WTC11 (cell line): ENCODE measurements around the gene HMGXB4. TPM values are rescaled to one million over a fixed set of nuclear protein-coding genes. Genes with fewer than 3 reads are reported as not detected.

Experiments
- ATAC-seq: fragments of 200-7000 bp; cut with Tn5 transposase; 2 replicates; pipeline ENCODE4 v1.10.0; 2021; ENCODE audit warnings: mild to moderate bottlenecking, moderate library complexity
- Bru-seq: library from RNA; stranded (reverse); fragments of 400-500 nt; gene quantifications from one replicate; lab custom pipeline; 2021; lab: Mats Ljungman, UMichigan
- CTCF ChIA-PET: fragments of 300-600 bp; sonication (Branson Sonifier 250); formaldehyde crosslinking; loops from one replicate; lab custom pipeline; 2021; ENCODE audit warnings: antibody characterized with exemption; lab: Charles Lee
- POLR2A ChIA-PET: fragments of 350-600 bp; sonication (Branson Sonifier 250); formaldehyde crosslinking; loops from one replicate; lab custom pipeline; 2021; ENCODE audit warnings: antibody characterized with exemption; lab: Charles Lee
- DNase-seq: peaks from one replicate; pipeline ENCODE4 v3.0.0; 2021; ENCODE audit warnings: low spot score
- H3K27ac Mint-ChIP-seq: 2 replicates; pipeline ENCODE4 v1.8.0; 2021; ENCODE audit warnings: mixed read lengths
- H3K27me3 Mint-ChIP-seq: 2 replicates; pipeline ENCODE4 v1.8.0; 2021; ENCODE audit warnings: low read depth, mild to moderate bottlenecking, moderate library complexity, mixed read lengths
- H3K36me3 Mint-ChIP-seq: 2 replicates; pipeline ENCODE4 v1.8.0; 2021; ENCODE audit warnings: mixed read lengths
- H3K4me1 Mint-ChIP-seq: 2 replicates; pipeline ENCODE4 v1.8.0; 2022; ENCODE audit warnings: mixed read lengths
- H3K4me3 Mint-ChIP-seq: 2 replicates; pipeline ENCODE4 v1.8.0; 2021; ENCODE audit warnings: mild to moderate bottlenecking, moderate library complexity, mixed read lengths
- H3K9me3 Mint-ChIP-seq: 2 replicates; pipeline ENCODE4 v1.8.0; 2021; ENCODE audit warnings: mixed read lengths
- ELF4 ChIP-seq: sonication (generic); formaldehyde crosslinking; IDR thresholded peaks from 2 replicates; pipeline ENCODE4 v1.8.1; 2022; ENCODE audit warnings: low read depth, mild to moderate bottlenecking, moderate library complexity, missing genetic modification reagents
- FOXJ3 ChIP-seq: sonication (generic); formaldehyde crosslinking; IDR thresholded peaks from 2 replicates; pipeline ENCODE4 v1.9.0; 2021; ENCODE audit warnings: missing genetic modification reagents, mild to moderate bottlenecking, borderline replicate concordance
- FOXK1 ChIP-seq: sonication (generic); formaldehyde crosslinking; IDR thresholded peaks from 2 replicates; pipeline ENCODE4 v1.8.0; 2022; ENCODE audit warnings: mild to moderate bottlenecking, moderate library complexity, missing genetic modification reagents
- FOXP1 ChIP-seq: sonication (generic); formaldehyde crosslinking; IDR thresholded peaks from 2 replicates; pipeline ENCODE4 v1.8.0; 2022; ENCODE audit warnings: missing genetic modification reagents, mild to moderate bottlenecking, moderate library complexity, borderline replicate concordance
- GABPB1 ChIP-seq: sonication (generic); formaldehyde crosslinking; IDR thresholded peaks from 2 replicates; pipeline ENCODE4 v1.8.1; 2023; ENCODE audit warnings: mild to moderate bottlenecking, missing genetic modification reagents
- GTF2I ChIP-seq: fragments of 250-450 bp; sonication (Bioruptor Pico); conservative IDR thresholded peaks from 2 replicates; pipeline ENCODE4 v1.4.0; 2021; ENCODE audit warnings: mild to moderate bottlenecking
- JUN ChIP-seq: sonication (generic); formaldehyde crosslinking; IDR thresholded peaks from 2 replicates; pipeline ENCODE4 v1.8.0; 2023; ENCODE audit warnings: mild to moderate bottlenecking, missing genetic modification reagents
- KAT7 ChIP-seq: sonication (generic); formaldehyde crosslinking; IDR thresholded peaks from 2 replicates; pipeline ENCODE4 v1.8.1; 2023; ENCODE audit warnings: missing genetic modification reagents, mild to moderate bottlenecking, borderline replicate concordance
- MYBL2 ChIP-seq: sonication (generic); formaldehyde crosslinking; IDR thresholded peaks from 2 replicates; pipeline ENCODE4 v1.8.1; 2023; ENCODE audit warnings: mild to moderate bottlenecking, moderate library complexity, missing genetic modification reagents
- OVOL2 ChIP-seq: fragments of 250-450 bp; sonication (Bioruptor Pico); IDR thresholded peaks from 2 replicates; pipeline ENCODE4 v1.9.0; 2021; ENCODE audit warnings: mild to moderate bottlenecking, borderline replicate concordance
- TEAD1 ChIP-seq: sonication (generic); formaldehyde crosslinking; IDR thresholded peaks from 2 replicates; pipeline ENCODE4 v1.8.0; 2022; ENCODE audit warnings: mild to moderate bottlenecking, missing genetic modification reagents
- TP53 ChIP-seq: sonication (generic); formaldehyde crosslinking; IDR thresholded peaks from 2 replicates; pipeline ENCODE4 v1.8.1; 2023; ENCODE audit warnings: mild to moderate bottlenecking, missing genetic modification reagents
- ZNF263 ChIP-seq: sonication (generic); formaldehyde crosslinking; IDR thresholded peaks from 2 replicates; pipeline ENCODE4 v1.8.1; 2022; ENCODE audit warnings: low read depth, mild to moderate bottlenecking, moderate library complexity, missing genetic modification reagents
- ZNF317 ChIP-seq: sonication (generic); formaldehyde crosslinking; IDR thresholded peaks from 2 replicates; pipeline ENCODE4 v1.8.1; 2023; ENCODE audit warnings: low read depth, mild to moderate bottlenecking, moderate library complexity, missing genetic modification reagents, borderline replicate concordance
- ZNF423 ChIP-seq: fragments of 250-450 bp; sonication (Bioruptor Pico); IDR thresholded peaks from 2 replicates; pipeline ENCODE4 v2.1.2; 2022; ENCODE audit warnings: mild to moderate bottlenecking, moderate library complexity
- ZNF671 ChIP-seq: fragments of 250-450 bp; sonication (Bioruptor Pico); IDR thresholded peaks from 2 replicates; pipeline ENCODE4 v1.8.0; 2021; ENCODE audit warnings: mild to moderate bottlenecking
- long read RNA-seq, 3 experiments: library from RNA in 1 of 3; library from capped mRNA in 1 of 3; library from polyadenylated mRNA in 1 of 3; unstranded in 2 of 3; stranded (forward) in 1 of 3; transcript quantifications; one replicate each; pipeline ENCODE4 v2.0.0, GENCODE V29; 2021
- total RNA-seq: library from RNA; stranded (reverse); gene quantifications from 3 replicates; pipeline ENCODE4 v1.2.3, GENCODE V29; 2021
- TF ChIP-seq, protein P1 (sequence below): sonication (generic); formaldehyde crosslinking; IDR thresholded peaks from 2 replicates; pipeline ENCODE4 v1.8.1; 2022; ENCODE audit warnings: missing genetic modification reagents, borderline replicate concordance
- TF ChIP-seq, protein P2 (sequence below): sonication (generic); formaldehyde crosslinking; IDR thresholded peaks from 2 replicates; pipeline ENCODE4 v1.8.1; 2023; ENCODE audit warnings: mild to moderate bottlenecking, missing genetic modification reagents
- TF ChIP-seq, protein P3 (sequence below): sonication (generic); formaldehyde crosslinking; conservative IDR thresholded peaks from 2 replicates; pipeline ENCODE4 v1.8.1; 2023; ENCODE audit warnings: mild to moderate bottlenecking, low read depth, missing genetic modification reagents, moderate library complexity
- TF ChIP-seq, protein P4 (sequence below): sonication (generic); formaldehyde crosslinking; IDR thresholded peaks from 2 replicates; pipeline ENCODE4 v1.8.0; 2023; ENCODE audit warnings: missing genetic modification reagents
- TF ChIP-seq, protein P5 (sequence below): sonication (generic); formaldehyde crosslinking; IDR thresholded peaks from 2 replicates; pipeline ENCODE4 v1.8.0; 2022; ENCODE audit warnings: mild to moderate bottlenecking, missing genetic modification reagents

The HMGXB4 gene, protein sequence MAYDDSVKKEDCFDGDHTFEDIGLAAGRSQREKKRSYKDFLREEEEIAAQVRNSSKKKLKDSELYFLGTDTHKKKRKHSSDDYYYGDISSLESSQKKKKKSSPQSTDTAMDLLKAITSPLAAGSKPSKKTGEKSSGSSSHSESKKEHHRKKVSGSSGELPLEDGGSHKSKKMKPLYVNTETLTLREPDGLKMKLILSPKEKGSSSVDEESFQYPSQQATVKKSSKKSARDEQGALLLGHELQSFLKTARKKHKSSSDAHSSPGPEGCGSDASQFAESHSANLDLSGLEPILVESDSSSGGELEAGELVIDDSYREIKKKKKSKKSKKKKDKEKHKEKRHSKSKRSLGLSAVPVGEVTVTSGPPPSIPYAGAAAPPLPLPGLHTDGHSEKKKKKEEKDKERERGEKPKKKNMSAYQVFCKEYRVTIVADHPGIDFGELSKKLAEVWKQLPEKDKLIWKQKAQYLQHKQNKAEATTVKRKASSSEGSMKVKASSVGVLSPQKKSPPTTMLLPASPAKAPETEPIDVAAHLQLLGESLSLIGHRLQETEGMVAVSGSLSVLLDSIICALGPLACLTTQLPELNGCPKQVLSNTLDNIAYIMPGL
- total RNA-seq (34.6 to 42.1 TPM (median 36.8 TPM) in 3 replicates), Bru-seq, nascent RNA (percentile 91 among the genes with signal in this experiment)
- long read RNA-seq, experiment 1, full-length matches to known transcripts = 26 of 110 reads
- long read RNA-seq, experiment 1, partial matches to known transcripts = 30 of 110 reads
- long read RNA-seq, experiment 1, other reads (novel, unspliced or antisense) = 54 of 110 reads
- long read RNA-seq, experiment 2, full-length matches to known transcripts = 3 of 33 reads
- long read RNA-seq, experiment 2, partial matches to known transcripts = 8 of 33 reads
- long read RNA-seq, experiment 2, other reads (novel, unspliced or antisense) = 22 of 33 reads
- long read RNA-seq, experiment 3, transcript HMGXB4-203 (4 exons, 1,257 nt) = major isoform, 13 of 45 reads
- long read RNA-seq, experiment 3, transcript HMGXB4-204 (5 exons, 1,325 nt) = minor isoform, 11 of 45 reads
- long read RNA-seq, experiment 3, partial matches to known transcripts = 20 of 45 reads
- long read RNA-seq, experiment 3, other reads (novel, unspliced or antisense) = 1 of 45 reads

DNA sequence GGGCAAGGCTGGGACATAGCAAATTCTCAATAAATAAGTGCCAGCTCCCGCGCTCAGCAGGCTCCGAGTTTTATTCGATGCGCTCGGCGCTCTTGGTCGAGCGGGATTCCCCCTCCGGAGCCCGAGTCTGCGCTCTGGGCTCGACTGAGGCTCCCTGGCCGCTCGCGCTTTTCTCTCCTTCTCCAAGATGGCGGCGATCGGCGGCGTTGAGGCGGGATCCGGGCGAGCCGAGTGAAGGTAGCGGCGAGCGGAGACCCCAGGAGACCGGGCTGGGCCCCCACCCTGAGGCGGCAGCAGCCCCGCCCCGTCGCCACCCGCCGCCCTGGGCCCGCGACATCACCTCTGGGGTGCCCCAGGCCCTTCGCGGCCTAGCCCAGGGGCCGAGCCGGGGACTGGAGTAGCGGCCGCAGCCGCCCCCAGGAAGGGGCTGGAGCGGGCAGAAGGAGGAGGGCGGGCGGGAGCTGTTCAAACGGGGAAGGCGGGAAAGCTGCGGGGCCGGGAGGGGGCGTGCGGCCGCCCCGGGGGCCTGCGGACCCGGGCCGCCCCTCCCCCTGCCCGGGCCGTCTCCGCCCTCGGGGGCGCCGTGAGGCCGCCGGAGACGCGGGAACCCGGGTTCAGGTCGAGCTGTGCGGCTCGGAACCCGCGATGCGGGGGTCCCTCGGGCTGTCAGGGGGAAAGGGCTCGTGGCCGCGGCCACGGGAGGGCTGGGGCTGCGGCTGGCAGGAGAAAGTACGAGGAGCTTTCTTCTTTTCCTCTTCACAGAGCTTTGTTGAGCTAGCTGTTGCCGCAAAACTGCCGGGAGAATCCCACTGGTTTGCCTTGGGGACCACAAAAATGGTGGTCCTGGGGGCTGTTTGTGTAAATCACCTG lies at the start of gene HMGXB4:
HMGXB4 (plus strand) TSS at position 173 of the 870 bp plus-strand sequence. CDS start 4,898 bp downstream, outside the sequence.
- ATAC-seq (peak; percentile 77), DNase-seq (peak; percentile 85)
- H3K27ac Mint-ChIP-seq = peak within 1 kb of the TSS; percentile 96
- peak within 1 kb of the TSS; percentile 90 for H3K4me3 Mint-ChIP-seq
- H3K4me1 Mint-ChIP-seq = peaks cover 26% of the 10 kb centered on the region
- H3K27me3 Mint-ChIP-seq = 0 out of 2 replicates have a peak, but pooled peaks cover 2% of the 10 kb centered on the region
- POLR2A ChIA-PET = interaction anchor here (0.5 kb wide), 1 partner anchor 772 kb away, joined by 13 read pairs; no protein-coding TSS in a partner anchor
- CTCF ChIA-PET = interaction anchor here (0.6 to 2.9 kb wide), 5 partner anchors 26 to 173 kb away, joined by 3 to 18 read pairs (median 4); partner anchors contain the start of gene TOM1
- peaks cover 7% of the 10 kb centered on the region for H3K36me3 Mint-ChIP-seq
- no peaks in the 10 kb centered on the region for H3K9me3 Mint-ChIP-seq
- peak; percentile 69; the same call in 1 of the 2 replicates for TF ChIP-seq TP53 (CRISPR knock-in tag)
- no peak; the same call in 1 of the 2 replicates for TF ChIP-seq FOXK1 (CRISPR knock-in tag)
- TF ChIP-seq GABPB1 = peak; percentile 63; the same call in 1 of the 2 replicates
- TF ChIP-seq, protein P1, sequence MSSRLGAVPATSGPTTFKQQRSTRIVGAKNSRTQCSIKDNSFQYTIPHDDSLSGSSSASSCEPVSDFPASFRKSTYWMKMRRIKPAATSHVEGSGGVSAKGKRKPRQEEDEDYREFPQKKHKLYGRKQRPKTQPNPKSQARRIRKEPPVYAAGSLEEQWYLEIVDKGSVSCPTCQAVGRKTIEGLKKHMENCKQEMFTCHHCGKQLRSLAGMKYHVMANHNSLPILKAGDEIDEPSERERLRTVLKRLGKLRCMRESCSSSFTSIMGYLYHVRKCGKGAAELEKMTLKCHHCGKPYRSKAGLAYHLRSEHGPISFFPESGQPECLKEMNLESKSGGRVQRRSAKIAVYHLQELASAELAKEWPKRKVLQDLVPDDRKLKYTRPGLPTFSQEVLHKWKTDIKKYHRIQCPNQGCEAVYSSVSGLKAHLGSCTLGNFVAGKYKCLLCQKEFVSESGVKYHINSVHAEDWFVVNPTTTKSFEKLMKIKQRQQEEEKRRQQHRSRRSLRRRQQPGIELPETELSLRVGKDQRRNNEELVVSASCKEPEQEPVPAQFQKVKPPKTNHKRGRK (CRISPR knock-in tag) = no peak
- TF ChIP-seq, protein P2, sequence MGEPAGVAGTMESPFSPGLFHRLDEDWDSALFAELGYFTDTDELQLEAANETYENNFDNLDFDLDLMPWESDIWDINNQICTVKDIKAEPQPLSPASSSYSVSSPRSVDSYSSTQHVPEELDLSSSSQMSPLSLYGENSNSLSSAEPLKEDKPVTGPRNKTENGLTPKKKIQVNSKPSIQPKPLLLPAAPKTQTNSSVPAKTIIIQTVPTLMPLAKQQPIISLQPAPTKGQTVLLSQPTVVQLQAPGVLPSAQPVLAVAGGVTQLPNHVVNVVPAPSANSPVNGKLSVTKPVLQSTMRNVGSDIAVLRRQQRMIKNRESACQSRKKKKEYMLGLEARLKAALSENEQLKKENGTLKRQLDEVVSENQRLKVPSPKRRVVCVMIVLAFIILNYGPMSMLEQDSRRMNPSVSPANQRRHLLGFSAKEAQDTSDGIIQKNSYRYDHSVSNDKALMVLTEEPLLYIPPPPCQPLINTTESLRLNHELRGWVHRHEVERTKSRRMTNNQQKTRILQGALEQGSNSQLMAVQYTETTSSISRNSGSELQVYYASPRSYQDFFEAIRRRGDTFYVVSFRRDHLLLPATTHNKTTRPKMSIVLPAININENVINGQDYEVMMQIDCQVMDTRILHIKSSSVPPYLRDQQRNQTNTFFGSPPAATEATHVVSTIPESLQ (CRISPR knock-in tag) = no peak
- TF ChIP-seq, protein P3, sequence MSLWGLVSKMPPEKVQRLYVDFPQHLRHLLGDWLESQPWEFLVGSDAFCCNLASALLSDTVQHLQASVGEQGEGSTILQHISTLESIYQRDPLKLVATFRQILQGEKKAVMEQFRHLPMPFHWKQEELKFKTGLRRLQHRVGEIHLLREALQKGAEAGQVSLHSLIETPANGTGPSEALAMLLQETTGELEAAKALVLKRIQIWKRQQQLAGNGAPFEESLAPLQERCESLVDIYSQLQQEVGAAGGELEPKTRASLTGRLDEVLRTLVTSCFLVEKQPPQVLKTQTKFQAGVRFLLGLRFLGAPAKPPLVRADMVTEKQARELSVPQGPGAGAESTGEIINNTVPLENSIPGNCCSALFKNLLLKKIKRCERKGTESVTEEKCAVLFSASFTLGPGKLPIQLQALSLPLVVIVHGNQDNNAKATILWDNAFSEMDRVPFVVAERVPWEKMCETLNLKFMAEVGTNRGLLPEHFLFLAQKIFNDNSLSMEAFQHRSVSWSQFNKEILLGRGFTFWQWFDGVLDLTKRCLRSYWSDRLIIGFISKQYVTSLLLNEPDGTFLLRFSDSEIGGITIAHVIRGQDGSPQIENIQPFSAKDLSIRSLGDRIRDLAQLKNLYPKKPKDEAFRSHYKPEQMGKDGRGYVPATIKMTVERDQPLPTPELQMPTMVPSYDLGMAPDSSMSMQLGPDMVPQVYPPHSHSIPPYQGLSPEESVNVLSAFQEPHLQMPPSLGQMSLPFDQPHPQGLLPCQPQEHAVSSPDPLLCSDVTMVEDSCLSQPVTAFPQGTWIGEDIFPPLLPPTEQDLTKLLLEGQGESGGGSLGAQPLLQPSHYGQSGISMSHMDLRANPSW (CRISPR knock-in tag) = no peak
- TF ChIP-seq ZNF263 (CRISPR knock-in tag) = peak; percentile 56; the same call in 1 of the 2 replicates
- peak; percentile 56 for TF ChIP-seq TEAD1
- TF ChIP-seq ELF4 (CRISPR knock-in tag) = peak; percentile 94
- peak; percentile 48; the same call in 1 of the 2 replicates for TF ChIP-seq MYBL2
- peak; percentile 83; the same call in 1 of the 2 replicates for TF ChIP-seq JUN
- no peak for TF ChIP-seq FOXJ3 (CRISPR knock-in tag)
- TF ChIP-seq FOXP1 = peak; percentile 75
- TF ChIP-seq KAT7 (CRISPR knock-in tag) = peak; percentile 41; the same call in 1 of the 2 replicates
- TF ChIP-seq OVOL2 (CRISPR knock-in tag) = no peak
- no peak for TF ChIP-seq ZNF423 (CRISPR knock-in tag)
- no peak for TF ChIP-seq GTF2I (CRISPR knock-in tag)
- peak; percentile 51; the same call in 1 of the 2 replicates for TF ChIP-seq ZNF317
- TF ChIP-seq, protein P4, sequence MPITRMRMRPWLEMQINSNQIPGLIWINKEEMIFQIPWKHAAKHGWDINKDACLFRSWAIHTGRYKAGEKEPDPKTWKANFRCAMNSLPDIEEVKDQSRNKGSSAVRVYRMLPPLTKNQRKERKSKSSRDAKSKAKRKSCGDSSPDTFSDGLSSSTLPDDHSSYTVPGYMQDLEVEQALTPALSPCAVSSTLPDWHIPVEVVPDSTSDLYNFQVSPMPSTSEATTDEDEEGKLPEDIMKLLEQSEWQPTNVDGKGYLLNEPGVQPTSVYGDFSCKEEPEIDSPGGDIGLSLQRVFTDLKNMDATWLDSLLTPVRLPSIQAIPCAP (CRISPR knock-in tag) = peak; percentile 85; the same call in 1 of the 2 replicates
- TF ChIP-seq, protein P5, sequence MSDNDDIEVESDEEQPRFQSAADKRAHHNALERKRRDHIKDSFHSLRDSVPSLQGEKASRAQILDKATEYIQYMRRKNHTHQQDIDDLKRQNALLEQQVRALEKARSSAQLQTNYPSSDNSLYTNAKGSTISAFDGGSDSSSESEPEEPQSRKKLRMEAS (CRISPR knock-in tag) = peak; percentile 60
- TF ChIP-seq ZNF671 (CRISPR knock-in tag) = no peak
